ENCODE data around the gene GLTP. TPM values are rescaled to one million over a fixed set of nuclear protein-coding genes. Genes with fewer than 3 reads are reported as not detected.

The GLTP gene
- total RNA-seq, 1 experiment from 2014 or later: 27.7 TPM

DNA sequence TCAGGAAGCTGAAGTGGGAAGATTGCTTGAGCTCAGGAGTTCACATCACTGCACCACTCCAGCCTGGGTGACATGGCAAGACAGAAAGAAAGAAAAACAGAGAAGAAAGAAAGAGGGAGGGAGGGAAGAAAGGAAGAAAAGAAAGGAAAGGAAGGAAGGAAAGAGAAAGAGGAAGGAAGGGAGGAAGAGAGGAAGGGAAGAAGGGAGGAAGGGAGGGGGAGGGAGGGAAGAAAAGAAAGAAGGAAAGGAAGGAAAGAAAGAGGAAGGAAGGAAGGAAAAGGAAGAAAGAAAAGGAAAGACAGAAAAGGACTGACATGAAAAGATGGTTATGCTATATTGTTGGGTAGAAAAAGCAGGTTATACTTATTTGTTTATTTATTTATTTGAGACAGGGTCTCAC, 3.9 kb downstream of the GLTP start:
- intact Hi-C loops (cut with micrococcal nuclease; ENCODE audit: unreplicated experiment): no loop called here
- TF ChIP-seq, protein P1, sequence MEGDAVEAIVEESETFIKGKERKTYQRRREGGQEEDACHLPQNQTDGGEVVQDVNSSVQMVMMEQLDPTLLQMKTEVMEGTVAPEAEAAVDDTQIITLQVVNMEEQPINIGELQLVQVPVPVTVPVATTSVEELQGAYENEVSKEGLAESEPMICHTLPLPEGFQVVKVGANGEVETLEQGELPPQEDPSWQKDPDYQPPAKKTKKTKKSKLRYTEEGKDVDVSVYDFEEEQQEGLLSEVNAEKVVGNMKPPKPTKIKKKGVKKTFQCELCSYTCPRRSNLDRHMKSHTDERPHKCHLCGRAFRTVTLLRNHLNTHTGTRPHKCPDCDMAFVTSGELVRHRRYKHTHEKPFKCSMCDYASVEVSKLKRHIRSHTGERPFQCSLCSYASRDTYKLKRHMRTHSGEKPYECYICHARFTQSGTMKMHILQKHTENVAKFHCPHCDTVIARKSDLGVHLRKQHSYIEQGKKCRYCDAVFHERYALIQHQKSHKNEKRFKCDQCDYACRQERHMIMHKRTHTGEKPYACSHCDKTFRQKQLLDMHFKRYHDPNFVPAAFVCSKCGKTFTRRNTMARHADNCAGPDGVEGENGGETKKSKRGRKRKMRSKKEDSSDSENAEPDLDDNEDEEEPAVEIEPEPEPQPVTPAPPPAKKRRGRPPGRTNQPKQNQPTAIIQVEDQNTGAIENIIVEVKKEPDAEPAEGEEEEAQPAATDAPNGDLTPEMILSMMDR (IDR thresholded peaks at IDR 0.05; ENCODE audit: unreplicated experiment): no peak

DNA sequence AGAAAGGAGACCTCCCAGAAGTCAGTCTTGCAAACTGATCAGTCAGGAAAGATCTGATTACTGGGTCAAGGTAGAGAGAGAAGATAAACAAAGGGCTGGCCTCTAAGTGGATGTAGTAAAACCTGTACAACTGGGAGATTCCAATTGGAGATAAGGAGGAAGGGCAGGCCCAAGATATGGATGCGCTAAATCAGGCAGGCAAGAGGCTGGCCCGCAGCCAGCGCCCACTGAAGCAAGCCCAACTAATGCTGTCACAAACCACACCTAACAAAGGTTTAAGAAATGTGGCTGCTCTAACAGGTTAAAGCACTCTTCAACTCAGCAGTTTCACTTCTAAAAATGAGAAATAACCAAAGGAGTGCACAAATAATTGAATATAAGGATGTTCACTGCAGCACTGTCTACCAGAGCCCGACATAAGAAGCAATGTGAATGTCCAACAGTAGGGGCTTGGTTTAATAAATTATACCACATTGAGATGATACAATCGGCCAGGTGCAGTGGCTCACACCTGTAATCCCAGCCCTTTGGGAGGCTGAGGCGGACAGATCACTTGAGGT, 4.7 kb downstream of the GLTP start:
- Mint-ChIP-seq H3K4me3 (ENCODE audit: low read depth, unreplicated experiment) (no peak overlapping the region), H3K27ac (ENCODE audit: unreplicated experiment) (no peak overlapping the region), H3K27me3 (ENCODE audit: unreplicated experiment) (no peaks in the 10 kb centered on the region), H3K36me3 (ENCODE audit: insufficient read depth, unreplicated experiment) (peaks cover 16% of the 10 kb centered on the region), H3K9me3 (ENCODE audit: low read depth, unreplicated experiment) (no peaks in the 10 kb centered on the region), H3K4me1 (ENCODE audit: low read depth, unreplicated experiment) (peaks cover 17% of the 10 kb centered on the region)
- intact Hi-C loops (cut with micrococcal nuclease; ENCODE audit: unreplicated experiment): no loop called here
- DNase-seq: peak; percentile 62
- BruUV-seq (replicated peaks): no TSS peak
- TF ChIP-seq, protein P1 (IDR thresholded peaks at IDR 0.05; ENCODE audit: unreplicated experiment): no peak
- CTCF ChIA-PET: interaction anchor here (1.1 kb wide), 1 partner anchor 11 kb away, joined by 3 read pairs; no protein-coding TSS in a partner anchor

More for the DNA sequence above, 3.9 kb downstream of the GLTP start:
- no peak overlapping the region for H3K4me3 Mint-ChIP-seq (ENCODE audit: low read depth, unreplicated experiment)
- no peaks in the 10 kb centered on the region for H3K9me3 Mint-ChIP-seq (ENCODE audit: low read depth, unreplicated experiment)
- H3K4me1 Mint-ChIP-seq (ENCODE audit: low read depth, unreplicated experiment): peaks cover 24% of the 10 kb centered on the region
- DNase-seq: no peak
- CTCF ChIA-PET: interaction anchor here (1.1 kb wide), 1 partner anchor 11 kb away, joined by 3 read pairs; no protein-coding TSS in a partner anchor
- H3K36me3 Mint-ChIP-seq (ENCODE audit: insufficient read depth, unreplicated experiment): peaks cover 23% of the 10 kb centered on the region
- H3K27me3 Mint-ChIP-seq (ENCODE audit: unreplicated experiment): peaks cover under 1% of the 10 kb centered on the region
- no TSS peak for BruUV-seq (replicated peaks)
- no peak overlapping the region for H3K27ac Mint-ChIP-seq (ENCODE audit: unreplicated experiment)

DNA sequence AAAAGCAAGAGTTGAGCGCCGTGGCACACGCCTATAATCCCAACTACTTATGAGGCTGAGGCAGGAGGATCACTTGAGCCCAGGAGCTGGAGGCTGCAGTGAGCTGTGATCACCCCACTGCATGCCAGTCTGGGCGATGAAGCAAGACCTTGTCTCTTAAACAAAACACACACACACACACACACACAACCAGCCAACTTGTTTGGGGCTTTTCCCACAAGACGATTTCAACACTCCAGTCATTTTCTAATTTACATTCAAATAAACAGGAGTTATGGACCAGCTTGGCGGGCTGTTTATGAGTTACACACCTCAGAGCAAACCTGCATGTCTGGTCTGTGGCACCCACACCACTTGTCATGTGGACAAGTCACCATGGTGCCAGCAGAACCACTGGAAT, 6.7 kb downstream of the GLTP start:
- CTCF ChIA-PET: no interaction called here
- Mint-ChIP-seq H3K4me1 (ENCODE audit: low read depth, unreplicated experiment) (peaks cover 15% of the 10 kb centered on the region), H3K36me3 (ENCODE audit: insufficient read depth, unreplicated experiment) (no peaks in the 10 kb centered on the region), H3K4me3 (ENCODE audit: low read depth, unreplicated experiment) (no peak overlapping the region), H3K27ac (ENCODE audit: unreplicated experiment) (no peak overlapping the region), H3K9me3 (ENCODE audit: low read depth, unreplicated experiment) (no peaks in the 10 kb centered on the region), H3K27me3 (ENCODE audit: unreplicated experiment) (no peaks in the 10 kb centered on the region)
- BruUV-seq (replicated peaks): no TSS peak
- TF ChIP-seq, protein P1 (IDR thresholded peaks at IDR 0.05; ENCODE audit: unreplicated experiment): no peak
- DNase-seq: no peak
- intact Hi-C loops (cut with micrococcal nuclease; ENCODE audit: unreplicated experiment): no loop called here

DNA sequence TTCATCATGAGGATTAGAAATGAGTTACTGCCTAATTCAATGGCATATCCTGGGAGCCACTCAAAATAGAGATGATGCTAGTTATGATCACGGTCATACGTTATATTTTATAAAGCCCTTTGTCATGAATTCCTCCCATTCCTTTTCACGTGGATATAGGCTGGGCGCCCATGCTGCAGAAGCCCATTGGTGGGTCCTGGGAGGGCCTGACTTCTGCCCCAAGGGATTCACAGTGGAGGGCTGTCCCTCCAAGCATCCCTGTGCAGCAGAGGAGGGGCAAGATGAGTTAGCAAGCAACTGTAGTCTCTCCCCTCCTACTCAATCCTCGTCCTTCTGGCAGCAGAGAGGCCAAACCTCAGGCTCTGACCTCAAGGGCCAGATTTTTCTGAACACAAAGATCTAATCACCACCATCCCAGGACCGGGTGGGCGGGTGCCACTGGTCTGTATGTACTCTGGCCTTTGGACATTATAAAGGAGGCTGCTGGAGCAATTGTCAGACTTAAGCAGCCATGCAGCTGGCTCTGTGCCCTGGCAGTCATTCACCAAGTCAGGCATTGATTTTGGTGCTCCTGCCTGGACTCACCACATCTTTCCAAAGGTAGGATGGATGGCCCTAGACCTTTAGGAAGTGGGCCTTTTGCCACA, 8.6 kb downstream of the GLTP start:
- CTCF ChIA-PET: interaction anchor here (0.7 kb wide), 1 partner anchor 77 kb away, joined by 4 read pairs; no protein-coding TSS in a partner anchor
- BruUV-seq (replicated peaks): no TSS peak
- TF ChIP-seq, protein P1 (IDR thresholded peaks at IDR 0.05; ENCODE audit: unreplicated experiment): no peak
- Mint-ChIP-seq H3K4me1 (ENCODE audit: low read depth, unreplicated experiment) (peaks cover 15% of the 10 kb centered on the region), H3K36me3 (ENCODE audit: insufficient read depth, unreplicated experiment) (no peaks in the 10 kb centered on the region), H3K9me3 (ENCODE audit: low read depth, unreplicated experiment) (no peaks in the 10 kb centered on the region), H3K27me3 (ENCODE audit: unreplicated experiment) (no peaks in the 10 kb centered on the region), H3K27ac (ENCODE audit: unreplicated experiment) (no peak overlapping the region), H3K4me3 (ENCODE audit: low read depth, unreplicated experiment) (no peak overlapping the region)
- no peak for DNase-seq
- intact Hi-C loops (cut with micrococcal nuclease; ENCODE audit: unreplicated experiment): no loop called here

Measured in Calu3 (cell line).